ENCODE results near the gene ANKRD26. TPM values are rescaled to one million over a fixed set of nuclear protein-coding genes. Genes with fewer than 3 reads are reported as not detected.
A peak's percentile ranks its signal among the peaks of the same experiment; 100 is the strongest.
"Not testable (repeated sequence)": the region's sequence is repeated elsewhere in the genome, so short reads cannot be mapped to it uniquely, and the experiment has no call there.

ANKRD26 gene
- total RNA-seq = 10.5 TPM
- long read RNA-seq, full-length matches to known transcripts = 3 of 9 reads
- long read RNA-seq, partial matches to known transcripts = 4 of 9 reads
- long read RNA-seq, other reads (novel, unspliced or antisense) = 2 of 9 reads

DNA sequence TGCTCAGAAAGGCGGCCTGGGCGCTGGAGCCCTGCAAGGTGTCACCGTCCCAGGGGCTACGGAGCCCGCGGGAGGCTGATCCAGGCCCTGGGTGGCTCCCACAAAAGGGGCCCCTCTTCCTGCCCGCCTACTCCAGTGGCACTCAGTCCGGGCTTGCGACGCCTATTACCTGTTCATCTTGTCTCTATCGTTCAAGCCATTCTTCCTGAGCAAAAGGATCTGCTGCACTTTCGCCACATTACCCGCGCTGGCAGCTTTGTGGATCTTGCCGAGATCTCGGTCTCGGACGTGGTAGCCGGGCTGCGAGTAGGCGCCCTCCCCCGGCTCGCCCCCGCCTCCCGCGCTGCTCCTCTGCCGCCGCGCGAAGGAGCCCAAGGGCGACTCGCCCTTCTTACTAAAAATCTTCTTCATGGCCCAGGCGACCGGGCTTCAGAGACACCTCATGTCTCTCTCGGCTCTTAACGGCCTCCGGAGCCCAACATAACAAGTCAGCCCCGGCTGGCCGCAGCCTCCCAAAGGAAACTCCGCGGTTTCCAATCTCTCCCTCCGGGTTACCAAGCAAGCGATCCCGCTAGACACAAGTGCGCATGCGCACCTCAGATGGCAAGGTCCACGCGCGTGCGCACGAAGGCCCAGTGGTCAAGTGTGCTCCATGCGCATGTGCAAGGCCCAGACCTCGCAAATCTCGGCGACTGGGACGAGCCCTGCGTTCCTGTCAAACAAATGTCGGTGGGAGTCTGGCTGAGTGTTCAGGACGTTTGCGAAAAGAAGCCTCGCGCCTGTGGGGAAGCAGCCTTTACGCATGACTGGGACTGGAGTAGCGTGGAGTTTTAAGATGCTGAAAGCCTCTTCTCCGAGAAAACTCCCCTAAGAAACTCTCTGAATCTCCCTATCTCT lies at the start of gene ANKRD26:
TSS of gene ANKRD26 (minus strand) at position 579 of the 897 bp plus-strand sequence. CDS start at position 411, 168 bp downstream.
- intact Hi-C loops (cut with DNase I) = no loop called here
- DNase-seq = peak; percentile 100
- peak; percentile 97 for ATAC-seq (ENCODE audit: poor library complexity)

DNA sequence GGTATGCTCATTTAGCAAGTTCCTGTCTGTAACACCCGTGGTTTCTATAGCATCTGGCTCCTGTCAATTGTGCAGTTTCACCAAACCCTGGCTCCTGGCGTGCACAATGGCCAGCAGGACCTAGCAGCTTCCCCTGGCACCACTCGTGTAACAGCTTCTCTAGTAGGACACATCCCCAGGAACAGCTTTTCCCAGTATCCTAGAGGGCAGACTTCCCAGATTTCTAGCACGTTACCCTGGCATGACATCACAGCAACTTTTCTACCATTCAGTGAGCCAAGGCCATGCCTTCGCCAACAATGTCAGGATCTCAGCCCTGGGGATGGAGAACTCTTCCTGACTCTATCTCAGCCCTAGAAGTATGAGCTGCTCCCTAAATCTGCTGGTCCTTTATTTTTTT lies 47.4 kb upstream of the ANKRD26 start:
- ATAC-seq (ENCODE audit: poor library complexity) = peak; percentile 86
- DNase-seq = no peak
- intact Hi-C loops (cut with DNase I) = no loop called here

DNA sequence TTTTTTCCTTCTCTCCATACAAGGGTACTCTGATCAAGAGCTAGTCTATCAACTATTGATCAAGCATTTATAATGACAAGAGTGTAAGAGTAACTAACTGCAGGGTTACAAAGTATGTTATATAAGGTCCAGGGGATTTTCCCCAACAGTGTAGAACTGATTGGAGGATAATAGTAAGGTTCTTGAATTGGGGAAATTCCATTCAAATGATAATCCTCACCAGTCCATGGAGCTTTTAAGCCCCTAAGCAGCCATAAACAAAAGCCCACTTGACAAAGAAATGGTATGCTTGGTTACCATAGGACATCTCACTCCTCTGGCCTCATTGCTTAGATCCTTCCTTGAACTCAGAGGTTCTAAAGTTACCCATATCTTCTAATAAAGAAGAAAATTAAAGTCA lies 45.6 kb upstream of the ANKRD26 start:
- intact Hi-C loops (cut with DNase I) = no loop called here

DNA sequence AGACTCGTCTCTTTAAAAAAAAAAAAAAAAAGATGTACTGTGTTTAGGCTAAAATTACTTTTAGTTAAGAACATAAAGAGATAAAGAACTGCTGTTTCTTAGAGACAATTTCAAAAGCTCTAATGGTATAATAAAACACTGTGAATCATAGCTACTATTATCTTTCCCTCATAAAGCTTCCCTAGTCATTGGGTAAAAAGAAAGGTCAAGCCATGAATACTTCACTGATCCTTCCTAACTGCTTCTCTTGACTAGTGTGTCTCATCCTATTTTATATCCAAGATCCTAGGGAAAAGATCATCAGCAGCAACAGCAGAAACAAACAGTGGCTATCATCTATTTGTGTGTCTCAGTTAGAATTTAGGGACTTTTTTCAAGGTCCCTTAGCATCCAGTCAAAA lies 43.4 kb upstream of the ANKRD26 start:
- no peak for ATAC-seq (ENCODE audit: poor library complexity)
- intact Hi-C loops (cut with DNase I) = no loop called here
- DNase-seq = no peak

More for the DNA sequence above, 45.6 kb upstream of the ANKRD26 start:
- ATAC-seq (ENCODE audit: poor library complexity) (no peak), DNase-seq (no peak)

DNA sequence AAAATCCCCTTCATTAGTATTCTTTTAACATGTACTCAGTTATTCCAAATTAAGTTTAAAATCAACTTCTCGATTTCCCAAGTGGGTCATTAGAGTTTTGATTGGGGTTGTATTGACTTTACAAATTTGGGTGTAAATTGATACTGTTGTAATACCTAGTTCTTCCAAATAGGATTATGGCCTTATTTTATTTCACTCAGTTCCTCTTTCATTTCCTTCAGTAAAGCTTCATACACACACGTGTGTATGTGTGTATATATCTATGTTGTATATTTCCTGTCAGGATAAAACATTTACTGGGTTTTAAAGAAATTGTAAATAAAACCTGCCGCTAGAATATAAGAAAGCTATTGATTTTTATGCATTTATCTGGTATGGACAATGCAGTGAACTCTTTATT lies 38.0 kb upstream of the ANKRD26 start:
- DNase-seq (no peak), ATAC-seq (ENCODE audit: poor library complexity) (no peak)
- intact Hi-C loops (cut with DNase I) = loop anchor here (10.0 kb wide), 1 partner anchor 93 kb away; no protein-coding TSS in a partner anchor

DNA sequence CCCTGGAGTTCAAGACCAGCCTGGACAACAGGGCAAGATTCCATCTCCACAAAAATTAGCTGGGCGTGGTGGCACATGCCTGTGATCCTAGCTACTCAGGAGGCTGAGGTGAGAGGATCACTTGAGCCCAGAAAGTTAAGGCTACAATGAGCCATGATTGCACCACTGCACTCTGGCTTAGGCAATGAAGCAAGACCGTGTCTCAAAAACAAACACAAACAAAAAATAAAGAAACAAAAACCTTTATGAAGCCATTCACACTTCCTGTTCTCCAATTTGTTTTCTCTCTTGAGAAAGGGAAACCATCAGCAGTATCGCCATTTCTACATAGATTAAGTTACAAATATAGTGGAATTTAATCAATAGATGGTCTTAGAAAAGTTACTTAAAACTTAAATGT lies 34.1 kb upstream of the ANKRD26 start:
- ATAC-seq (ENCODE audit: poor library complexity) = no peak
- intact Hi-C loops (cut with DNase I) = loop anchor here (10.0 kb wide), 1 partner anchor 90 kb away; no protein-coding TSS in a partner anchor
- DNase-seq = no peak

DNA sequence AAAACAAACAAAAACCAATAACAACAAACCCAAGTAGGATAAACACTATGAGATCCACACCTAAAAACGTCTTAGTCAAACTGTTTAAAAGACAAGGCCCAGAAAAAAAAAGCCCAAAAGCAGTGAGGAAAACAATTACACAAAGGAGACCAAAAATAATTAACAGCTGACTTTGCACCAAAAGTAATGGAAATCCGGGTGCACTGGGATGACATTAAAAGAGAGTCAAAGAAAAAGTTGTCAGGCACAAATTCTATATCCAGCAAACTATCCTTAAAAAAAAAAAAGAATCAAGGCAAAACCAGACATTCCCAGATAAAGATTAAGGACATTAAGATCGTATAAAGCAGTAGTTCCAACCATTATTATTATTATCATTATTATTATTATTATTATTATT lies 7.9 kb upstream of the ANKRD26 start:
- ATAC-seq (ENCODE audit: poor library complexity) (no peak), DNase-seq (no peak)
- intact Hi-C loops (cut with DNase I) = no loop called here

DNA sequence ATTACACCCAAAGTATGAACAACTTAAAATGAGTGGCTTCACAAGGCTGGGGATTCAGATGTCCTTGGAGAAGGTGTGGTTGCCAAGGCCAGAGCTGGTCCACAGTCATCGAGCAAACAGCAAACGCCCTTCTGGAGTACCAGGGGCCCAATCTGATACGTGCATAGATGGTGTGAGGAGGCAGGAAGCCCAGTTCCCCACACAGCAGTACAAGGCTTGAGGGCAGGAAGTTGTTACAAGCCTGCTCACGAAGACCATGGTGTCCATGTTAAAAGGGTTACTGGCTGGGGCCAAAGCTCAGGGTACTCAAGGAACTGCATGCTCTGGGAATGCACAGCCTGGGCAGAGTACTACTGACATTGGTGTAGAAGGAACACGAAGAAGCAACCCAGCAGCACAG lies 4.6 kb upstream of the ANKRD26 start:
- intact Hi-C loops (cut with DNase I) = no loop called here
- no peak for ATAC-seq (ENCODE audit: poor library complexity)

DNA sequence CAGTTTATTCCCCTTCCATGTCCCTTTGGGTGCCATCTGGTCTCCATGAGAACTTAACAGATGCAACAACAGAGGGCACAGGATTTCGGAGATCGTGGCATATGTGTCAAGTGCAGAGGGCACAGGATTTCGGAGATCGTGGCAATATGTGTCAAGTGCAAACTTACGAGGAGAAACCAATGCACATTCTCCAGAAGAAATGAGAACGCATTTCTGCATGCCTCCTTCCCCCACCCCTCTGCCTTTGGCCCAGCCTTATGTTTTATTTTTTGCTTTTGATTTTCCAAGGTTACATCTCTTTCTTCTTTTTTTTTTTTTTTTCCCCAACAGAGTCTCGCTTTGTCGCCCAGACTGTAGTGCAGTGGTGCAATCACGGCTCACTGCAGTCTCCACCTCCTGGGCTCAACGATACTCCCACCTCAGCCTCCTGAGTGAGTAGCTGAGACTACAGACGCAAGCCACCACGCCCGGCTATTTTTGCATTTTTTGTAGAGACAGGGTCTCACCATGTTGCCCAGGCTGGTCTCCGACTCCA lies 586 bp upstream of the ANKRD26 start:
- DNase-seq (no peak), ATAC-seq (ENCODE audit: poor library complexity) (peak; percentile 19)
- intact Hi-C loops (cut with DNase I) = no loop called here

More for the DNA sequence above, 4.6 kb upstream of the ANKRD26 start:
- no peak for DNase-seq

DNA sequence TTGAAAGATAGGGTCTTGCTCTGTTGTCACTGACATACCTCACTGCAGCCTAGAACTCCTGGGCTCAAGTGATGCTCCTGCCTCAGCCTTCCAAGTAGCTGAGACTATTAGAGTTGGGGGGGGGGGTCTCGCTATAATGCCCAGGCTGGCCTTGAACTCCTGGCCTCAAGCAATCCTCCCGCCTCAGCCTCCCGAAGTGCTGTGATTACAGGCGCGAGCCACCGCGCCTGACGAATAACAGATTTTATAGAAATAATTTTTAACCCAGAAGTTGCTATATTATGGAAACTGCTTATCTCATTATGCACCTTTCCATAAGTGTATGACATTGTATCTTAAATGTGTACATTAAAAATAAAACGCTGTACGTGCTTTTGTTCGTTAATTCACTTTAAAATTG lies 846 bp downstream of the ANKRD26 start:
- DNase-seq (no peak), ATAC-seq (ENCODE audit: poor library complexity) (no peak)
- intact Hi-C loops (cut with DNase I) = no loop called here

DNA sequence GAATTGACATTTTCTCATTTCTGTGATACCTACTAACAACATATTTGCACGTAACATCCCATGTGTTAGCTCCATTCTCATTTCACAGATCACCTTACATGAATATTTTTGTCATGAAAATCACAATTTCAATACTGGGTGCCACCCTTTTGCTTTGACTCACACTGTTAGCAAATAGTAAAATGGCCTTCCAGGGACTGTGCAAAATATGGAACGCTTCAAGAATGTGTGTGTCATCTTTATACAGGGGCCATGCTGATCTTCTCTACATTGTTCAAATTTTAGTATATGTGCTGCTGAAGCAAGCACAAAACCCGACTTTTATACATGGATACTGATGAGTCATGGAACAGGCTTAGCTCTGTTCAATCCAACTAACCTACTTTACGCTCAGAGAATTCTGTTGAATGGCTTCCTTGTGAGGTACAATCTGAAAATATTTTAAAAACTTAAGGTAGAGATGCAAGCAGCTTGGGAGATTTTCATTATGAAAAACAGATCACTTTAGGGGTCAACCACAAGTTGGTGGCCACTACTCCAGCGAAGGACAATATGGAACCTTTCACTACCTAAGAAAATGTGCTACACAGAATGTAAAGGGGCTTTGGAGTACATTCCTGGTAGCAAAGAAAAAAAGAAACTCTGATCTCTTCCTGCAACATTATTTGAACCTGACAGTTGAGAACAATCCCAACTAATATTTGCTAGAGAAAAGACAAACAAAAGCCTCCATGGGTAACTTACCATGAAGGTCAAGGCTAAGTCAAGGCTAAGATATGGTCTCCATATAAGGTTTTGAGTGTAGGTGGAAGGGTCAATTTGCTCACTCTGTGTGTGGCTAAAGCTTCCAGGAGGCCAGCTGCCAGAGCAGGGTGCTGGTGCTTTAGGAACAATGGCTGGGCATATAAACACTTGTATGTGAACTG lies 11.9 kb downstream of the ANKRD26 start:
- ATAC-seq (ENCODE audit: poor library complexity) (no peak), DNase-seq (no peak)
- intact Hi-C loops (cut with DNase I) = no loop called here

DNA sequence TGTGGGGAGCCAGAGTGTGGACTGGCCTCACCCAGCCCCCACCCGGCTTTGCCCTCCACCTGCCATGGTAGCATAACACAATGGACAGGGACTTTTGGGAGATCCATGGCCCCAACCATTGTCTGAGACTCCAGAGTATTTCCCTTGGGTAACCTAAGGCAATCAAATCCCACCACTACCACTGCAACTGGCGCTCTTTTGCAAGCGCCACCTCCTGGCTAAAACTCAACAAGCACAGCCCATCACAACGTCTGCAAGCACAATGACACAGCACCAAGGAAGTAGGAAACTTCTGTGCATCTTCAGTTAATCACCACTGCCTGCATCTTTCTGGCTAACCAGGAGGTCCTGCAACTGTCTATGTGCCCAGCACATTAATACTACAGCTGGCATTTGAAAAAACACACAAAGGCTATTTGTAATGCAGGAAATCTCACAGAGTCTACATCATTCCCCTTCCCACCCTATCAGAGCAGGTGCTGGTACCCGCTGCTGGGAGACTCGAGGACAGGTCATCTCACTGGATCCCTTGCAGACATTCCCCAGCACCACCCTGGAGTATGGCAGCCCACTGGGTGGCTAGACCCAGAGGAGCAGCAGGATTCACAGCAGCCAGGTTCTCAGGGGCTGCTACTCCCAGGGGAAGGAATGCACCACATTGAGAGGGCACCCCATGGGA lies 27.7 kb downstream of the ANKRD26 start:
- ATAC-seq (ENCODE audit: poor library complexity) = no peak
- DNase-seq = no peak
- intact Hi-C loops (cut with DNase I) = no loop called here

DNA sequence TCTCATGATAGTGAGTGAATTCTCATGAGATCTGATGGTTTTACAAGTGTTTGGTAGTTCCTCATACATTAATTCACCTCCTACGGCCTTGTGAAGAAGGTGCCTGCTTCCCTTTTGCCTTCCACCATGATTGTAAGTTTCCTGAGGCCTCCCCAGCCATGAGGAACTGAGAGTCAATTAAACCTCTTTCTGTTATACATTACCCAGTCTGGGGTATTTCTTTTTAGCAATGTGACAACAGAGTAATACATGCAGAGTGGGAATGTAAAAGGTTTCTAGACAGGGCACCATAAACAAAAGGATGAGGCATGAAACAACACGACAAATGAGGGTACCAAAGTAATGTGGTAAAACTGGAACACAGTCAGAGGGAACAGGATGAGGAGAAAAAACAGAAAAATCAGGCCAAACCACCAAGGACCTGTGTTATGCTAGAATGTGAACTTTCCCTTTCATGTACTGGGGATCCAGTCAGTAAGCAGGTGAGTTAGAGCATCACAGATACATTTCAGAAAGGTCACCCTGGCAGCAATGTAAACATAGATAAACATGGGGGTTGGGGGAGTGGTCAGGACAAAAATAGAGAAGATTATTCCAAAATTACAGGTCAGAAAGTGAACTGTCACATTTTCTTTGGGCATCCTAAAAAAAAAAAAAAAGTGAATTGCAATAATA lies 31.9 kb downstream of the ANKRD26 start:
- no peak for DNase-seq
- ATAC-seq (ENCODE audit: poor library complexity) = no peak
- intact Hi-C loops (cut with DNase I) = no loop called here

DNA sequence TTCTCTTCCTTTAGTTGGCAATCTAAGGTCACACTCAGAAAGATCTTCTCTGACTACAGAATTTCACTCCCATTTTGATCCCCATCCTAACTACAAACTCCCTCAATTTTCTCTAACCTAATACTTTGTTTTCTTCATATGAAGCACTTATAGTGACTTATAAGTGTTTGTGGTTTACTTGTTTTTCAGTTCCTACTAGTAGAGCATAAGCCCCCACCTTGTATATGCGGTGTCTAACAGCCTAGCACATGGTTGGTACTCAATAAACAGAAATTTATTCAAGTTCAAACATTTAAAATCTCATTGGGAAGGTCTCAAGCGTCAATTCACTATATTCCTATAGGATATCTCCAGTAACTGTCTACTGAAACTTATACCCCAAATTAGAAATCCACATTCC lies 35.2 kb downstream of the ANKRD26 start:
- DNase-seq (no peak), ATAC-seq (ENCODE audit: poor library complexity) (no peak)
- intact Hi-C loops (cut with DNase I) = no loop called here

DNA sequence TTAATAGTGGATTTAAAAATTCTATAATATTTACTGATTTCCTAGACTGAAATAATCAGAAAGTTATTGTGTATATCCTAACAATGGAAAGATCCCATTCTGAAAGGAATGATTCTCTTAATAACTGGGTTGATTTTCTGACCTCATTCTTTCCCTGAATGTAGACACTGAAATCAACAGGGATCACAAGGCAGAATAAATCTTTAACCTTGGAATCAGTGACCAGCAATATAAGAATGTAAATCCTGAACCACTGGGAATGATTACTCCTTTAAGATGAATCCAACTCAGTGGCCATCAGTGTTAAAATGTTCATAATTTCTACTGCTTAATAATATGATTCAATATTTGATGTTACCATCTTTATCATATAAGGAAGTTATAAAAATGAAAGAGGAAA lies 47.6 kb downstream of the ANKRD26 start:
- DNase-seq = no peak
- no peak for ATAC-seq (ENCODE audit: poor library complexity)
- intact Hi-C loops (cut with DNase I) = no loop called here

DNA sequence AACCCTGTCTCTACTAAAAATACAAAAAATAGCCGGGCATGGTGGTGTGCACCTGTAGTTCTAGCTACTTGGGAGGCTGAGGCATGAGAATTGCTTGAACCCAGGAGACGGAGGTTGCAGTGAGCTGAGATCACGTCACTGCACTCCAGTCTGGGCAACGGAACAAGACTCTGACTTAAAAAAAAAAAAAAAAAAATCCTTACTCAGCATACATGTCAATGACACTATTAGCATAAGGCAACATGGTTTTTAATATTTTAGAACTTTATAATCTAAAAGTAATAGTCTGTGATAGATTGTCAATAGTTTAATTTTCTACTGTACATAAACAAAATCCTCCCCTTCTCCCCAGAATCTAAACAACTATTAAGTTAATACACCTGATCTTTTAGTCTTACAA lies 55.0 kb downstream of the ANKRD26 start:
- intact Hi-C loops (cut with DNase I) = loop anchor here (10.0 kb wide), 1 partner anchor 90 kb away; no protein-coding TSS in a partner anchor
- DNase-seq; ATAC-seq (ENCODE audit: poor library complexity): not testable (repeated sequence)

DNA sequence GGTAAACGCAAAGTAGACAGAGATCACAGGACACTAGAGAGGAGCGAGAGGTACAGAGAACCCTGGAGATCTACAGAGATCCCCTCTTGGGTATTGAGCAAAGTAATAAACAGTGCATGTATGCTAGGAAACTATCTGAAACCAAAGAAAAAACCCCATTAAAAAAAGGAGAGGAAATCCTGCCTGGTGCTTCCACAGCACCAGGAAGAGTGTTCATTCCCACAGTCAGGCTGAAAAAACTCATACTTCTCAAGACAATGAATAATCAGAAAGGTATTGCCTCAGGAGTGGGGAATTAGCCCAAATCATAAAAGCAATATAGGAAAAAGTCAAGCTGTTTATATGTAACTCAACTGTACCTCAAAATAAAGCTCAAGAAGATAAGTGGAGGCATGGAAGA lies 59.1 kb downstream of the ANKRD26 start:
- intact Hi-C loops (cut with DNase I) = loop anchor here (10.0 kb wide), 1 partner anchor 94 kb away; no protein-coding TSS in a partner anchor
- DNase-seq (no peak), ATAC-seq (ENCODE audit: poor library complexity) (no peak)

DNA sequence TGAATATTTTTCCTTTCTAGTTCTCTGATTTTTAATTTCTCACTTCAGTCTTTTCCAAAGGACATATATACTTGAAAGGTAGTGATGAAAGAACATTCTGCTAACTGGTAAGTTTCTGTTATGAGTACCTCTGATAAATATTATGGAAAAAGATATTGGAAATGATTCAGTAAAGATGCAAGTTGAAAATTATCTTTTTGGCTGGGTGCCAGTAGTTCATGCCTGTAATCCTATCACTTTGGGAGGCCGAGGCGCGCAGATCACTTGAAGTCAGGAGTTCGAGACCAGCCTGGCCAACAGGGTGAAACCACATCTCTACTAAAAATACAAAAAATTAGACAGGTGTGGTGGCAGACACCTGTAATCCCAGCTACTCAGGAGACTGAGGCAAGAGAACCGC lies 62.1 kb downstream of the ANKRD26 start:
- ATAC-seq (ENCODE audit: poor library complexity) = no peak
- intact Hi-C loops (cut with DNase I) = no loop called here
- DNase-seq = no peak

Data from Right ventricle myocardium superior (tissue), 1 donor.